ENCODE data around the gene PPP2CA. TPM values are rescaled to one million over a fixed set of nuclear protein-coding genes. Genes with fewer than 3 reads are reported as not detected.

PPP2CA gene
- total and polyA plus RNA-seq, 9 donors = 28.0 to 142 (median 81.7) TPM

GRCh38 chr5:134183481-134183880 lies 42.4 kb downstream of the PPP2CA start:
- Histone ChIP-seq H3K36me3 (no peaks in the 10 kb centered on the region), H3K4me1 (ENCODE audit: insufficient read depth) (no peaks in the 10 kb centered on the region), H3K4me3 (no peak overlapping the region), H3K9me3 (no peaks in the 10 kb centered on the region), H3K27me3 (no peaks in the 10 kb centered on the region), H3K27ac (no peak overlapping the region)
- intact Hi-C loops (cut with DNase I) = loop anchor here in 1 of 4 donors (10.0 kb wide), 1 partner anchor 401 kb away; no protein-coding TSS in a partner anchor
- no peak for DNase-seq
- TF ChIP-seq POLR2A (IDR thresholded peaks at IDR 0.05) (no peak), CTCF (IDR thresholded peaks at IDR 0.05) (no peak), EP300 (IDR thresholded peaks at IDR 0.05) (no peak)

DNA sequence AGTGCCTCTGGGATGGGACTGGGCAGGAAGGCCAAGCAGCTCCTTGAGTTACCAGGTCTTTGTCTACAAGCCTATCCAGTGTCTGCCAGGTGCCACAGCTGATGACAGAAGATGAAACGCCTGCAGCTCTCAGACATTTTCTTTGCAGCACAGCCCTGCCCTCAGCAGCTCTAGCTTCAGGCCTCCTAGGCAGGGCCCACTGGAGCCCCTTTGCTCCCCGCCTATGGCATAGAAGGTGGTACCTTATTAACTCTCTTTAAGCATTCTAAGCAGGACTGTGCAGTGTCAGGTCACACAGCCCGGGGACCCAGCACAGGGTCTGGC lies 47.8 kb downstream of the PPP2CA start:
- H3K27ac ChIP-seq = no peak overlapping the region
- intact Hi-C loops (cut with DNase I) = loop anchor here in 2 of 4 donors (5.0 to 10.0 kb wide), 3 partner anchors 47 to 407 kb away; partner anchors contain the start of gene PPP2CA (in 2 of the 2)

GRCh38 chr5:134177369-134178095 lies 48.3 kb downstream of the PPP2CA start:
- no peaks in the 10 kb centered on the region for H3K36me3 ChIP-seq
- peak; percentile 30 to 56 (median 48) for DNase-seq
- 7 to 20% (median 8%) methylated on average over 27 to 29 of the region's 29 CpGs for WGBS, 3 donors
- intact Hi-C loops (cut with DNase I) = loop anchor here in 2 of 4 donors (5.0 to 10.0 kb wide), 3 partner anchors 47 to 407 kb away; partner anchors contain the start of gene PPP2CA (in 2 of the 2)
- peaks cover 5% of the 10 kb centered on the region for H3K4me1 ChIP-seq (ENCODE audit: insufficient read depth)
- TF ChIP-seq CTCF (IDR thresholded peaks at IDR 0.05) (no peak), EP300 (IDR thresholded peaks at IDR 0.05) (no peak), POLR2A (IDR thresholded peaks at IDR 0.05) (no peak)
- peak overlapping the region; percentile 97 to 99 for H3K27ac ChIP-seq
- H3K4me3 ChIP-seq = peak overlapping the region; percentile 90
- no peaks in the 10 kb centered on the region for H3K9me3 ChIP-seq
- H3K27me3 ChIP-seq = no peaks in the 10 kb centered on the region

More for the DNA sequence above, 47.8 kb downstream of the PPP2CA start:
- Histone ChIP-seq H3K27me3 (no peaks in the 10 kb centered on the region), H3K36me3 (no peaks in the 10 kb centered on the region), H3K4me1 (ENCODE audit: insufficient read depth) (peaks cover 5% of the 10 kb centered on the region), H3K9me3 (no peaks in the 10 kb centered on the region), H3K4me3 (no peak overlapping the region)
- no peak for DNase-seq
- WGBS, 3 donors = 75 to 84% (median 79%) methylated on average over 3 of the region's 3 CpGs
- TF ChIP-seq POLR2A (IDR thresholded peaks at IDR 0.05) = no peak
- no peak for TF ChIP-seq EP300 (IDR thresholded peaks at IDR 0.05)
- no peak for TF ChIP-seq CTCF (IDR thresholded peaks at IDR 0.05)

GRCh38 chr5:134176511-134177368 lies 49.1 kb downstream of the PPP2CA start, which contains the start of gene SKP1:
Gene SKP1 (minus strand): TSS chr5:134176950. CDS start chr5:134174022, 2,928 bp downstream.
- no peaks in the 10 kb centered on the region for H3K36me3 ChIP-seq
- no peaks in the 10 kb centered on the region for H3K9me3 ChIP-seq
- DNase-seq = peak; percentile 81 to 92 (median 85)
- TF ChIP-seq CTCF (IDR thresholded peaks at IDR 0.05) (peak in 1 of 3 donors; percentile 27), POLR2A (IDR thresholded peaks at IDR 0.05) (peak; percentile 94), EP300 (IDR thresholded peaks at IDR 0.05) (no peak)
- peaks cover 5% of the 10 kb centered on the region for H3K4me1 ChIP-seq (ENCODE audit: insufficient read depth)
- peak within 1 kb of the TSS; percentile 90 for H3K4me3 ChIP-seq
- no peaks in the 10 kb centered on the region for H3K27me3 ChIP-seq
- H3K27ac ChIP-seq = peak within 1 kb of the TSS; percentile 97 to 99
- intact Hi-C loops (cut with DNase I) = loop anchor here in 2 of 4 donors (5.0 to 10.0 kb wide), 3 partner anchors 48 to 408 kb away; partner anchors contain the start of gene PPP2CA (in 2 of the 2)
- 0 to 1% (median 0%) methylated on average over 80 to 92 of the region's 92 CpGs for WGBS, 3 donors
